PC-9 (cell line): ENCODE measurements around the gene SCAMP3. TPM values are rescaled to one million over a fixed set of nuclear protein-coding genes. Genes with fewer than 3 reads are reported as not detected.
"Not testable (repeated sequence)": the region's sequence is repeated elsewhere in the genome, so short reads cannot be mapped to it uniquely, and the experiment has no call there.

Experiments
- BruUV-seq: library from RNA; stranded (reverse); fragments of 400-500 nt; replicated peaks from 2 replicates; lab custom pipeline; 2021; lab: Mats Ljungman, UMichigan
- CTCF ChIA-PET: fragments of 300-600 bp; sonication (Branson Sonifier 250); formaldehyde crosslinking; loops from one replicate; lab custom pipeline; 2022; ENCODE audit warnings: antibody characterized with exemption; lab: Charles Lee
- POLR2A ChIA-PET: fragments of 300-600 bp; sonication (Branson Sonifier 250); formaldehyde crosslinking; loops from one replicate; lab custom pipeline; 2022; ENCODE audit warnings: antibody characterized with exemption; ENCODE audit not compliant: unreplicated experiment; lab: Charles Lee
- DNase-seq, 2 experiments: peaks; one replicate each; pipeline versions ENCODE4 v3.0.0 to v3.0.0-alpha.2; 2015 to 2022; ENCODE audit warnings: mixed read lengths in 1 of 2
- H2AFZ ChIP-seq: fragments of 200-600 bp; sonication (generic); 2 replicates; pipeline ENCODE4 v1.8.1; 2017; ENCODE audit warnings: antibody characterized with exemption
- H3F3A ChIP-seq: fragments of 200-600 bp; sonication (generic); 2 replicates; pipeline ENCODE4 v1.8.1; 2017; ENCODE audit warnings: antibody characterized with exemption, mild to moderate bottlenecking, low read depth; ENCODE audit not compliant: insufficient read depth
- H3K27ac ChIP-seq: fragments of 200-600 bp; sonication (generic); 2 replicates; pipeline ENCODE4 v1.6.1; 2016; ENCODE audit warnings: mixed run types
- H3K27me3 ChIP-seq: fragments of 200-600 bp; sonication (generic); 2 replicates; pipeline ENCODE4 v1.6.1; 2016; ENCODE audit warnings: low read depth, mixed run types; ENCODE audit not compliant: insufficient read depth
- H3K36me3 ChIP-seq: fragments of 200-600 bp; sonication (generic); 2 replicates; pipeline ENCODE4 v1.6.1; 2016; ENCODE audit warnings: low read depth, mixed run types
- H3K4me1 ChIP-seq: fragments of 200-600 bp; sonication (generic); replicated peaks from 2 replicates; pipeline ENCODE4 v1.6.1; 2016; ENCODE audit warnings: mixed run types; ENCODE audit not compliant: insufficient read depth
- H3K4me2 ChIP-seq: fragments of 200-600 bp; sonication (generic); 2 replicates; pipeline ENCODE4 v1.6.1; 2017; ENCODE audit warnings: mixed run types
- H3K4me3 ChIP-seq: fragments of 200-600 bp; sonication (generic); 2 replicates; pipeline ENCODE4 v1.6.1; 2016; ENCODE audit warnings: mixed run types
- H3K79me2 ChIP-seq: fragments of 200-600 bp; sonication (generic); 2 replicates; pipeline ENCODE4 v1.6.1; 2017; ENCODE audit warnings: low read depth, mixed run types
- H3K9me2 ChIP-seq: fragments of 200-600 bp; sonication (generic); 2 replicates; pipeline ENCODE4 v1.8.1; 2017; ENCODE audit warnings: mild to moderate bottlenecking; ENCODE audit not compliant: insufficient read depth
- H3K9me3 ChIP-seq: fragments of 200-600 bp; sonication (generic); 2 replicates; pipeline ENCODE4 v1.8.1; 2016; ENCODE audit warnings: low read depth; ENCODE audit not compliant: insufficient read depth
- H4K20me1 ChIP-seq: fragments of 200-600 bp; sonication (generic); 2 replicates; pipeline ENCODE4 v1.8.1; 2017; ENCODE audit not compliant: insufficient read depth
- CTCF ChIP-seq: fragments of 200-600 bp; sonication (generic); conservative IDR thresholded peaks from 2 replicates; pipeline ENCODE4 v1.6.1; 2017; ENCODE audit warnings: mixed run types, antibody characterized with exemption, mild to moderate bottlenecking, moderate library complexity
- EZH2 ChIP-seq: fragments of 200-600 bp; sonication (generic); IDR thresholded peaks from 2 replicates; pipeline ENCODE4 v1.8.0; 2017; ENCODE audit warnings: antibody characterized with exemption, low read depth
- intact Hi-C: fragments of 100-400 bp; cut with micrococcal nuclease; formaldehyde crosslinking; loops from one replicate; pipeline ENCODE4 v1.10.0; 2022; ENCODE audit not compliant: unreplicated experiment
- total RNA-seq: library from RNA; stranded (reverse); gene quantifications from 2 replicates; pipeline ENCODE4 v1.2.3, GENCODE V29; 2021

The SCAMP3 gene
- total RNA-seq, 1 experiment from 2014 or later, result 64.1 TPM

- Histone ChIP-seq H3K4me3 (no peak overlapping the region), H3K36me3 (no peaks in the 10 kb centered on the region), H3K4me1 (no peaks in the 10 kb centered on the region), H3K27ac (no peak overlapping the region), H3K79me2 (no peaks in the 10 kb centered on the region), H2AFZ (no peak overlapping the region), H3K27me3 (no peaks in the 10 kb centered on the region), H3K9me2 (no peaks in the 10 kb centered on the region), H3K4me2 (no peak overlapping the region), H3K9me3 (no peaks in the 10 kb centered on the region), H3F3A (no peaks in the 10 kb centered on the region), H4K20me1 (no peaks in the 10 kb centered on the region)
- POLR2A ChIA-PET, result no interaction called here
- TF ChIP-seq EZH2 (no peak), CTCF (no peak)
- CTCF ChIA-PET, result no interaction called here
- intact Hi-C loops, result no loop called here
- DNase-seq, result no peak
- no TSS peak for BruUV-seq
These were observed 31.1 kb upstream of the SCAMP3 start for GRCh38 chr1:155293086-155293749.

GRCh38 chr1:155291006-155291405 lies 28.8 kb upstream of the SCAMP3 start:
- intact Hi-C loops, H3K4me1 ChIP-seq, CTCF ChIA-PET, H3K4me2 ChIP-seq, H3K27me3 ChIP-seq, BruUV-seq, H3K27ac ChIP-seq, H3K36me3 ChIP-seq, H3K4me3 ChIP-seq, H3F3A ChIP-seq, H2AFZ ChIP-seq, POLR2A ChIA-PET, H3K9me3 ChIP-seq, H4K20me1 ChIP-seq, H3K79me2 ChIP-seq, H3K9me2 ChIP-seq, DNase-seq: not testable (repeated sequence)

- no peak for DNase-seq
- CTCF ChIA-PET, result no interaction called here
- H3K4me2 ChIP-seq, result no peak overlapping the region
These were observed 25.9 kb upstream of the SCAMP3 start for GRCh38 chr1:155287987-155288543.

More at GRCh38 chr1:155287987-155288543, 25.9 kb upstream of the SCAMP3 start:
- Histone ChIP-seq H3K79me2 (no peaks in the 10 kb centered on the region), H3F3A (no peaks in the 10 kb centered on the region), H3K4me3 (no peak overlapping the region), H3K36me3 (no peaks in the 10 kb centered on the region), H2AFZ (no peak overlapping the region), H3K27ac (no peak overlapping the region), H3K9me2 (no peaks in the 10 kb centered on the region), H3K9me3 (no peaks in the 10 kb centered on the region), H3K4me1 (no peaks in the 10 kb centered on the region), H3K27me3 (no peaks in the 10 kb centered on the region), H4K20me1 (no peaks in the 10 kb centered on the region)
- POLR2A ChIA-PET, result no interaction called here
- no peak for TF ChIP-seq CTCF
- no TSS peak for BruUV-seq
- intact Hi-C loops, result no loop called here
